GM23248 (cell line): ENCODE data around the gene COX19. TPM values are rescaled to one million over a fixed set of nuclear protein-coding genes. Genes with fewer than 3 reads are reported as not detected.

Source experiments
- DNase-seq: peaks from one replicate; pipeline ENCODE4 v3.0.0-alpha.2; 2015
- H2AFZ ChIP-seq: fragments of 200-600 bp; sonication (generic); 2 replicates; pipeline ENCODE4 v1.6.1; 2016; ENCODE audit warnings: antibody characterized with exemption
- H3F3A ChIP-seq: fragments of 200-600 bp; sonication (generic); 2 replicates; pipeline ENCODE4 v1.6.1; 2016; ENCODE audit warnings: mild to moderate bottlenecking, antibody characterized with exemption, mixed run types; ENCODE audit not compliant: insufficient read depth
- H3K27ac ChIP-seq: fragments of 200-600 bp; sonication (generic); 2 replicates; pipeline ENCODE4 v1.5.1; 2016; ENCODE audit warnings: mild to moderate bottlenecking
- H3K27me3 ChIP-seq: fragments of 200-600 bp; sonication (generic); replicated peaks from 2 replicates; pipeline ENCODE4 v1.6.1; 2016; ENCODE audit warnings: mild to moderate bottlenecking; ENCODE audit not compliant: insufficient read depth
- H3K36me3 ChIP-seq: fragments of 200-600 bp; sonication (generic); 2 replicates; pipeline ENCODE4 v1.6.1; 2016; ENCODE audit warnings: low read depth, mild to moderate bottlenecking
- H3K4me1 ChIP-seq: fragments of 200-600 bp; sonication (generic); 2 replicates; pipeline ENCODE4 v1.6.1; 2016; ENCODE audit warnings: mild to moderate bottlenecking; ENCODE audit not compliant: insufficient read depth
- H3K4me2 ChIP-seq: fragments of 200-600 bp; sonication (generic); one replicate; pipeline ENCODE4 v1.6.1; 2016; ENCODE audit warnings: mild to moderate bottlenecking; ENCODE audit not compliant: unreplicated experiment
- H3K4me3 ChIP-seq: fragments of 200-600 bp; sonication (generic); 2 replicates; pipeline ENCODE4 v1.5.1; 2016; ENCODE audit warnings: mild to moderate bottlenecking
- H3K79me2 ChIP-seq: fragments of 200-600 bp; sonication (generic); 2 replicates; pipeline ENCODE4 v1.6.1; 2016; ENCODE audit warnings: mild to moderate bottlenecking; ENCODE audit not compliant: insufficient read depth
- H3K9ac ChIP-seq: fragments of 200-600 bp; sonication (generic); 2 replicates; pipeline ENCODE4 v1.6.1; 2016; ENCODE audit warnings: mild to moderate bottlenecking
- H3K9me2 ChIP-seq: fragments of 200-600 bp; sonication (generic); 2 replicates; pipeline ENCODE4 v1.6.1; 2016; ENCODE audit warnings: mixed run types, mild to moderate bottlenecking, moderate library complexity; ENCODE audit not compliant: insufficient read depth
- H3K9me3 ChIP-seq: fragments of 200-600 bp; sonication (generic); one replicate; pipeline ENCODE4 v1.6.1; 2017; ENCODE audit warnings: low read depth
- H4K20me1 ChIP-seq: fragments of 200-600 bp; sonication (generic); 2 replicates; pipeline ENCODE4 v1.6.0; 2016; ENCODE audit not compliant: insufficient read depth
- EZH2 ChIP-seq: fragments of 200-600 bp; sonication (generic); IDR thresholded peaks from 2 replicates; pipeline ENCODE4 v1.6.1; 2018; ENCODE audit warnings: antibody characterized with exemption, mild to moderate bottlenecking; ENCODE audit not compliant: insufficient read depth, poor library complexity, severe bottlenecking
- EZH2phosphoT487 ChIP-seq: fragments of 200-600 bp; sonication (generic); IDR thresholded peaks from 2 replicates; pipeline ENCODE4 v1.6.1; 2018; ENCODE audit warnings: antibody characterized with exemption, moderate library complexity, mild to moderate bottlenecking, low read depth; ENCODE audit not compliant: insufficient read depth
- WGBS, 2 experiments: methylation state at CpG; one replicate each; pipeline ENCODE4 v1.1.6; 2015 to 2017; ENCODE audit warnings: low lambda C conversion rate in 2 of 2, low coverage in 1 of 2; ENCODE audit errors: missing lambda C conversion rate in 2 of 2; 5-methylcytosine and 5-hydroxymethylcytosine counted together
- in situ Hi-C: fragments of 300-500 bp; cut with MboI; formaldehyde crosslinking; loops from 2 replicates; pipeline ENCODE4 v1.15.0; 2020
- polyA plus RNA-seq: library from polyadenylated mRNA; unstranded; fragments of >200 nt; fragmentation: Nextera tagmentation; extraction: Ambion mirVana; gene quantifications from 2 replicates; pipeline ENCODE4 v1.2.1, GENCODE V29; 2016
- total RNA-seq: library from RNA; depleted of rRNA; stranded (reverse); fragments of >200 nt; shearing (Covaris generic); gene quantifications from 2 replicates; pipeline ENCODE4 v1.2.3, GENCODE V29; 2014

The COX19 gene
- total and polyA plus RNA-seq, 2 experiments from 2014 or later: 5.5 to 9.9 TPM

DNA sequence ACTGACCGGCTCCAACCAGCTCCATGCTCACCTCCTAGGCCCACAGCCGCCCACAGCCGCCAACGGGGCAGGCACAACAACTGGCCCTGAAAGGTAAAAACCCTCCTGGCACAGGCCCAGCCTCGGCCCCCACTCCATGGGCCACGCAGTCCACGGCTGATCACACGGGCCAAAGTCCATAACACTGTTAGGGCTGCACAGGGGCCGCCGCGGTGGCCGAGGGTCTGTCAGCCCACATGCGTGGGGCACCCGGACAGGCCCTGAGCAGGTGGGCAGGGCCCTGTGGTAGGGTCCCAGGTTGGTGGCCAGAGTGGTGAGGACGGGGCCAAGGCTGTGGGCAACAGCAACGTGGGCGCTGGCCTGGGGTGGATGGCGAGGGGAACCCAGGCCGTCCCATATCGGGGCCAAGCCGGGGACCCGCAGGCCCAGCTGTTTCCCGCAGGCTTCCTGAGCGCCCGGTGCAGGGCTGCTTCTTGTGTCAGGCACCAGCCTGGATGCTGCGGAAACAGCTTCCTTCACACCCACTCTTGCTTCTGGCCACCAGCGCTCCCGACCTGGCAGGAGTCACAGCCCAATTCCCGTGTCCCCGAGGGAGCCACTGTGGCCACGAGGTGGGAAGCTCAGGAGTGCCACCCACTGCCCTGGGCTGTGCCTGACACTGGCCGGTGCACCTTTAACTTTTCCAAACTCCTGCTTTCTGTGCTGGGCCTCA, 36.8 kb upstream of the COX19 start:
- H3K9ac ChIP-seq: no peak overlapping the region
- H3K9me3 ChIP-seq: no peaks in the 10 kb centered on the region
- H3K9me2 ChIP-seq: no peaks in the 10 kb centered on the region
- DNase-seq: no peak
- no peak overlapping the region for H3K4me3 ChIP-seq
- H3K79me2 ChIP-seq: peaks cover 3% of the 10 kb centered on the region; the same call in 1 of the 2 replicates
- no peaks in the 10 kb centered on the region for H4K20me1 ChIP-seq
- H3K27ac ChIP-seq: no peak overlapping the region
- no peaks in the 10 kb centered on the region for H3K27me3 ChIP-seq
- in situ Hi-C loops: no loop called here
- TF ChIP-seq EZH2: no peak
- TF ChIP-seq EZH2phosphoT487: no peak
- 94% methylated on average over 31 to 32 of the region's 32 CpGs for WGBS, 2 experiments
- H3F3A ChIP-seq: no peaks in the 10 kb centered on the region
- no peak overlapping the region for H3K4me2 ChIP-seq
- no peaks in the 10 kb centered on the region for H3K4me1 ChIP-seq
- no peaks in the 10 kb centered on the region for H3K36me3 ChIP-seq
- no peak overlapping the region for H2AFZ ChIP-seq

DNA sequence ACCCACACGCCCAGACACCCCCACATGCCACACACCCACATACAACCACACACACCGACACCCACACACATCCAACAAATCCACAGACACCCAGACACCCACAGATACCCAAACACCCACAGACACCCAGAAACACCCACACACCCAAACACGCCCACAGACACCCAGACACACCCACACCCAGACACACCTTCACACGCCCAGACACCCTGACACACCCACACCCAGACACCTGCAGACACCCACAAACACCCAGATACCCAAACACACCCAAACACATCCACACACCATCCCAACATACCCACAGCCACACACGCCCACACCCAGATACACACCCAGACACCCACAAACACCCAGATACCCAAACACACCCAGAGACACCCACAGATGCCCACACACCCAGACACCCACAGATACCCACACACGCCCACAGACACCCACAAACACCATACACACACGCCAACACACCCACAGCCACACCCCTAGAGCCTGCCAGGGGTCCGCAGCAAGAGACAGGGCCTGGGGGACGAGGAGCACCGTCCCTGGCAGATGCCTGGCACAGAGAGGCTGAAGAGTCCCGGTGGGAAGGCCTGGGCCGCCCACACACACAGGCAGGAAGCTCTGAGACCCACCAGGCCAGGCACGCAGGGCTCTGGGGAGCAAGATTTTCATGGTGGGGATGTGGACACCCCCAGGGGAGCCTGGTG, 36.1 kb upstream of the COX19 start:
- H3K9ac ChIP-seq: no peak overlapping the region
- H3K36me3 ChIP-seq: no peaks in the 10 kb centered on the region
- H4K20me1 ChIP-seq: no peaks in the 10 kb centered on the region
- H3K4me3 ChIP-seq: no peak overlapping the region
- H3K79me2 ChIP-seq: peaks cover 3% of the 10 kb centered on the region; the same call in 1 of the 2 replicates
- no peaks in the 10 kb centered on the region for H3K9me2 ChIP-seq
- no peaks in the 10 kb centered on the region for H3F3A ChIP-seq
- H3K4me1 ChIP-seq: no peaks in the 10 kb centered on the region
- H3K27me3 ChIP-seq: no peaks in the 10 kb centered on the region
- no peaks in the 10 kb centered on the region for H3K9me3 ChIP-seq
- H3K27ac ChIP-seq: no peak overlapping the region
- no peak for TF ChIP-seq EZH2phosphoT487
- no peak for DNase-seq
- no peak overlapping the region for H2AFZ ChIP-seq
- 86 to 90% methylated on average over 13 of the region's 13 CpGs for whole genome bisulfite sequencing, 2 experiments
- in situ Hi-C loops: no loop called here
- no peak overlapping the region for H3K4me2 ChIP-seq

DNA sequence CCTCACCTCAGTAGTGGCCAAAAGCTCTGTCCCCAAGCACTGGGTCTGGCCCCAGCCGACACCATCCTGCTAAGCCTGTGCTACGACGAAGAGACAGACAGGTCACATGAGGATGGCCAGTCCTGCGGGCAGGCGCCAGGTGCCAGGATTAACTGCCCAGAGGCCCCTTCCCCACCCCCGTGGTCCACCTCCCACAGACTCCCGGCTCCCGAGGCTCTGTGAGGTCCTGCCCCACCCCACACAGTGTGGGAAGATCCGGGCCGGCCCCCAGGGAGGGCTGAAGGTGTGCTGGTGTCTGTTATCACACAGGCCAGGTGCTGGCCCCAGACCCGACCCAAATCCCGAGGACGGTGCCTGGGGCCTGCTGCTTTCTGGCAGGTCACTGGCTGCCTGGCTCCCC, 34.9 kb upstream of the COX19 start:
- in situ Hi-C loops: no loop called here
- Histone ChIP-seq H3K9ac (no peak overlapping the region), H3K9me3 (no peaks in the 10 kb centered on the region), H2AFZ (no peak overlapping the region), H3K4me1 (no peaks in the 10 kb centered on the region), H3K9me2 (no peaks in the 10 kb centered on the region), H4K20me1 (no peaks in the 10 kb centered on the region), H3F3A (no peaks in the 10 kb centered on the region), H3K36me3 (no peaks in the 10 kb centered on the region), H3K27ac (no peak overlapping the region), H3K4me3 (no peak overlapping the region), H3K79me2 (peaks cover 1% of the 10 kb centered on the region; the same call in 1 of the 2 replicates), H3K4me2 (no peak overlapping the region), H3K27me3 (no peaks in the 10 kb centered on the region)
- TF ChIP-seq EZH2phosphoT487 (no peak), EZH2 (no peak)
- DNase-seq: no peak
- WGBS, 2 experiments: 87 to 97% methylated on average over 12 to 13 of the region's 13 CpGs

DNA sequence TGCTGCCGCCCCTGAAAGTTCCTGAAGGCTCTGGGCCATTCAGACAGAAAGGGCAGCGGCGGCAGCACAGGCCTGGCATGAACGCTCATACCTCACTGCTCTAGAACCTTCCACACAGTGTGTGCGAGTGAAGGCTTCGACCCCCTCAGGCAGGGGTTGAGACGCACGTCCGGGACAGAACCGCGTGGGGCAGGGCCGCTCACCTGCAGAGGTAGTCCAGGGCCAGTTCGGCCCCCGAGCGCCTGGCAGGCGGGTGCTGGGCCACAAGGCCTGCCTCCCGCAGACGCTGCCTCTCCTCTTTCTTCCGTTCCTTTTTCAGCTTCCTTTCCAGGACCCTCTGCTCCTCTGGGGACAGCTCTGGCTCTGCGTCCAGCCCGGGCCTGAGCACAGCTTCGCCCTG, 34.4 kb upstream of the COX19 start:
- Histone ChIP-seq H3K4me1 (no peaks in the 10 kb centered on the region), H3K36me3 (no peaks in the 10 kb centered on the region), H3K9me2 (no peaks in the 10 kb centered on the region), H3K27ac (no peak overlapping the region), H4K20me1 (no peaks in the 10 kb centered on the region), H3F3A (no peaks in the 10 kb centered on the region), H3K9ac (no peak overlapping the region), H3K79me2 (no peaks in the 10 kb centered on the region), H2AFZ (no peak overlapping the region), H3K27me3 (no peaks in the 10 kb centered on the region), H3K4me2 (no peak overlapping the region), H3K9me3 (no peaks in the 10 kb centered on the region), H3K4me3 (no peak overlapping the region)
- TF ChIP-seq EZH2phosphoT487: no peak
- TF ChIP-seq EZH2: no peak
- WGBS, 2 experiments: 97 to 98% methylated on average over 19 to 22 of the region's 22 CpGs
- in situ Hi-C loops: no loop called here
- DNase-seq: no peak
